ENCODE measurements around the gene PRPF40B. TPM values are rescaled to one million over a fixed set of nuclear protein-coding genes. Genes with fewer than 3 reads are reported as not detected.

PRPF40B gene
- total and polyA plus RNA-seq, 2 donors from 2014 or later = 20.1 to 33.3 TPM

GRCh38 chr12:49652921-49653520, 29.7 kb downstream of the PRPF40B start:
- FAIRE-seq = no peak
- H3K36me3 ChIP-seq (ENCODE audit: control insufficient read depth in 2 of 3, insufficient read depth in 3 of 3, low read length in 3 of 3) = peaks cover 8 to 21% (median 12%) of the 10 kb centered on the region in 3 donors

GRCh38 chr12:49654715-49655114, 31.4 kb downstream of the PRPF40B start:
- Histone ChIP-seq H3K9ac (ENCODE audit: low read length in 3 of 3) (no peak overlapping the region), H3K9me3 (ENCODE audit: control insufficient read depth in 2 of 3, insufficient read depth in 1 of 3, low read length in 3 of 3) (no peaks in the 10 kb centered on the region), H3K27ac (ENCODE audit: low read depth in 2 of 2, low read length in 2 of 2) (no peak overlapping the region), H3K4me1 (ENCODE audit: control insufficient read depth in 2 of 3, insufficient read depth in 2 of 3, low read depth in 1 of 3, low read length in 3 of 3) (peaks cover 0 to under 1% (median 0%) of the 10 kb centered on the region in 3 donors), H3K4me3 (ENCODE audit: low read length in 3 of 3) (no peak overlapping the region), H3K36me3 (ENCODE audit: control insufficient read depth in 2 of 3, insufficient read depth in 3 of 3, low read length in 3 of 3) (peaks cover 8 to 21% (median 10%) of the 10 kb centered on the region in 3 donors), H3K27me3 (ENCODE audit: control insufficient read depth, insufficient read depth, low read length) (no peaks in the 10 kb centered on the region)
- no peak for DNase-seq
- no peak for TF ChIP-seq CTCF (IDR thresholded peaks at IDR 0.05; ENCODE audit: borderline replicate concordance, extremely low read depth, insufficient read depth)
- no peak for FAIRE-seq
- intact Hi-C loops (cut with DNase I) = no loop called here

More at GRCh38 chr12:49652921-49653520, 29.7 kb downstream of the PRPF40B start:
- peak in 1 of 5 donors; percentile 6 for DNase-seq
- intact Hi-C loops (cut with DNase I) = no loop called here
- Histone ChIP-seq H3K27ac (ENCODE audit: low read depth in 2 of 2, low read length in 2 of 2) (no peak overlapping the region), H3K4me3 (ENCODE audit: low read length in 3 of 3) (no peak overlapping the region), H3K27me3 (ENCODE audit: control insufficient read depth, insufficient read depth, low read length) (no peaks in the 10 kb centered on the region), H3K9me3 (ENCODE audit: control insufficient read depth in 2 of 3, insufficient read depth in 1 of 3, low read length in 3 of 3) (no peaks in the 10 kb centered on the region), H3K9ac (ENCODE audit: low read length in 3 of 3) (no peak overlapping the region), H3K4me1 (ENCODE audit: control insufficient read depth in 2 of 3, insufficient read depth in 2 of 3, low read depth in 1 of 3, low read length in 3 of 3) (peaks cover 0 to 5% (median 0%) of the 10 kb centered on the region in 3 donors)
- no peak for TF ChIP-seq CTCF (IDR thresholded peaks at IDR 0.05; ENCODE audit: borderline replicate concordance, extremely low read depth, insufficient read depth)

GRCh38 chr12:49655595-49656236, 32.4 kb downstream of the PRPF40B start:
- no peak for TF ChIP-seq CTCF (IDR thresholded peaks at IDR 0.05; ENCODE audit: borderline replicate concordance, extremely low read depth, insufficient read depth)
- Histone ChIP-seq H3K9me3 (ENCODE audit: control insufficient read depth in 2 of 3, insufficient read depth in 1 of 3, low read length in 3 of 3) (no peaks in the 10 kb centered on the region), H3K27me3 (ENCODE audit: control insufficient read depth, insufficient read depth, low read length) (no peaks in the 10 kb centered on the region), H3K4me1 (ENCODE audit: control insufficient read depth in 2 of 3, insufficient read depth in 2 of 3, low read depth in 1 of 3, low read length in 3 of 3) (peaks cover 0 to 4% (median 0%) of the 10 kb centered on the region in 3 donors), H3K36me3 (ENCODE audit: control insufficient read depth in 2 of 3, insufficient read depth in 3 of 3, low read length in 3 of 3) (peaks cover 6 to 21% (median 8%) of the 10 kb centered on the region in 3 donors), H3K4me3 (ENCODE audit: low read length in 3 of 3) (no peak overlapping the region), H3K27ac (ENCODE audit: low read depth in 2 of 2, low read length in 2 of 2) (no peak overlapping the region), H3K9ac (ENCODE audit: low read length in 3 of 3) (no peak overlapping the region)
- DNase-seq (peak in 1 of 5 donors; percentile 10), FAIRE-seq (no peak)
- intact Hi-C loops (cut with DNase I) = no loop called here

All from kidney (tissue), 14 donors.